GM21528 (cell line): ENCODE results near the gene CDC42BPB.

Experiments used
- ATAC-seq: cut with Tn5 transposase; IDR thresholded peaks from one replicate; pipeline ENCODE4 v1.9.1; 2021; ENCODE audit warnings: mild to moderate bottlenecking, moderate library complexity; ENCODE audit not compliant: unreplicated experiment, low FRiP score

CDC42BPB gene

DNA sequence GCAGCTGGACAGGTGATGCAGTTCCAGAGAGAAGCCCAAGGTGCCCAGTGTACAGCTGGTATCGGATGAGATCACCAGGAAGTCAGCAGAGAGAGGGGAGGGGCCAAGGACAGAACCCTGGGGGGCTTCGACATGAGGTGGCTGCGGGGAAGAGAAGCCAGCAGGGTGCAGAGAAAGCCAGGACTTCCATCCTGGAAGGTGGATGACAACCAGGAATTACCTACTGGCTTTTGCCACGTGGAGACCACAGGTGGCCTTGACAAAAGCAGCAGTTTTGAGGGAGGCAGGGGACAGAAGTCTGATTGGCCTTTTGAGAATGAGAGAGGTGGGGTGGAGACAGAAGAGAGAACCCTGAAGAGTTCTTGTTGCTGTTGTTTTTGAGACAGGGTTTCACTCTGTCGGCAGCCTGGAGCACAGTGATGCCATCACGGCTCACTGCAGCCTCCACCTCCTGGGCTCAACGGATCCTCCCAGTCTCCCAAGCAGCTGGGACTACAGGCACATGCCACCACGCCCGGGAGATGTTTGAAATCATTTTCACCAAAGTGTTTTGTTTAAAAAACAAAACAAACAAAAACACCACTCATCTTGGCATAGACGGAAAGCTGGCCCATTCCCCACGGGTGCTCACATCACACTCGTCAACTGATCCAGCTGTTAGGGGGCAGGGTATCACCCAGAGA is 35.2 kb downstream of the CDC42BPB start:
- ATAC-seq: no peak

DNA sequence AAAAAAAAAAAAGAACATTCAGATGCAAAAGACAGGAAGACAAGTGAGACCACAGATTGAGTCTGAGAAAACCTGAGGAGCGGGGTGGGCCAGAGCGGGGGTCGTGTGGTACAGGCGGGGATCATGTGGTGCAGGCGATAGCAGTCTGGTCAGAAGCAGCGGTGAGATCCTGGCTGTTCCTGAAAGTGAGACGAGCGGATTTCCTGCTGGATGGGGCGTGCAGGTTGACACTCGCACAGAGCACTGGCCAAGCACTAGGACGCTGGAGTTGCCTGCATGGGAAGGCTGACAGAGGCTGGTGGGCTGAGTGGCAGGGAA is 35.7 kb downstream of the CDC42BPB start:
- no peak for ATAC-seq

DNA sequence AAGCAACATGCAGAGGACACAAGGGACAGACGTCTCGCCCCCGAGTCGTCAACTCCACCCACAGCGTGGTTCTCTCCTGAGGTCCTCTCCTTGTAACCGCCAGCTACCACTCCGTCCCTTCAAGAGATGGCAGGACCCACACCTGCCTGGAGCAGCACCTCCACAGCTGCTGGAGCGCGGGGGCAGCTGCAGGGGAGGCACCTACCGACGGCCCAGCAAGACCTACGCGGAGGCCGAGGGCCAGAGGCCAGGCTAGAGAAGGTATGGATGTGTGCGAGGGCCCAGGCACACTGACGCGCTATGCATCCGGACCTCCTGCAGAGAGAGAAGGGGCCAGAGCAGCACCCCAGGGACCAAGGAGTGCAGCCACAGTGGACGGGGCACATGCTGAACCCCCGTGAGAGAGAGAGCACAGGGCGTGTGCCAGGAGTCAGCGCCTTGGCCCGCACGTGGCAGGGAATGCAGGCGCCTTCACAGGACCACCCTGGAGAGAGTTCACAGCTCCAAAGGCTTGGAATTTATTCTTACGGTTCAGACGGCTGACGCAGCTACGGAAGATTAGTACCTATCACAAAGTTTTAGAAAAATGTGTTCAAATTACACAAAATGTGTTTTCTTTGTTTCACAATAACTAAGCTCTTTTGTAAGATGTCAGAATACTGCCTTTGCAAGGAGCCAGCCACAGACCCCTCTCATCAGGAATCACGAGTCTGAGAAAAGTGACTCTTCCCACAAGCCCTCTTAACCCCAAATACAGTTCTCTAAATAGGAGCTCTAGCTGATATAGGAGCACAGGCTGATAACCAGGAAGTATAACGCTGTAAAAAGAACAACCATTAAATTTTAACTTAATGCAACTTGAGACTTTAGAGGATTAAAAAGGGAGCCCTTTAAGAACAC is 36.8 kb downstream of the CDC42BPB start:
- ATAC-seq: no peak

DNA sequence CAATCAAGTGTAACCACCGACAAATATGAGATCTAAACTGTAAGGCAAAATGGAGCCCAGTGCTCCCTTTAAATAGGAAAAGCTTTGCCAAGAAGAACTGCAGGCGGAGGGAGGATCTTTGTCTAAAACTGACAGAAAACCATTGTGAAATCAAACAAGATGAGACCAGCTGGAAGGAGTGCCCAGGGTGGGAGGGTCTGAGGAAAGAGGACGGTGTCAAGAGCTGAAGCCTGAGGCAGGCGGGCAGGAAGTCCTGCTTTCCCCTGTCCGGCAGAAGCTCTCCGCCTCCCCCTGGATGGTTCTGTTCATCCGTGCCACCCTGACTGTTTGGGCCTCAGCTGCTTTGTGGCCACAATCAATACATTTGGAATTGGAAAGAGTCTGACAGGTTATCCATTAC is 37.5 kb downstream of the CDC42BPB start:
- no peak for ATAC-seq

DNA sequence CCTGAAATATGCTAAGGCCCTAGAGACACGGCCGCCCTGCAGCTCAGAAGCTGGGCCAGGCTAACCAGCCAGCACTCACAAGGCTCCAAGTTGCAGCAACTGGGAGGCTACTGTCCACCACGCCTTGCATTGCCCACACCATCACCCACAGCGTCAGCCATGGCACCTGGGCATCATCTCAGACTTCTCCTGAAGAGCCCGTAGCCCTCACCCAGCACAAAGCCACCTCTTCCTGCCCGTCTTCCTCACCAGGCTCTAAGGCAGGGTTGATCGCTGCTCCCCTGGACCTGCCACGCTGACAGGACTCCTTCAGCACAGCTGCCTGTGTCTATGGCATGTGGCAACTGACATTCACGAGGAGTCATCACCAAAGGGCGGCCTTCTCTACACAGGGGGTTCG is 38.1 kb downstream of the CDC42BPB start:
- no peak for ATAC-seq

DNA sequence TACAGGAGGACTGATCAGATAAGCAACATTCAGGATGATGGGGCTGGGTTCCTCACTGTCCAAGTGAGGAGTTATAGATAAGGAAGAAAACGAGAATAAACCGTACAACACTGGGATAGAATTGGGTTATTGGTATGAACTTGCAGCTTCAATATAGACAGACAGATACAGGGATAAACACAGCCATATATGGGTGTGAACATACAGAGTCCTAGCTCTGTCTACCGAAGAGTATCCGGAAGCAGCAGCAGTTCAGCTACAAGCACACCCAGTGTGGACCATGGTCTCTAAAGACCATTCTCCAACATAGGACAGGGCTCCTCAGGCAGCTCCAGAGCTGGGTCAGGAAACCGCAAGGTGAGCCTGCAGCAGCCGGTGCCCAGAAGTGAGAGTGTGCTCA is 40.8 kb downstream of the CDC42BPB start:
- ATAC-seq: no peak

DNA sequence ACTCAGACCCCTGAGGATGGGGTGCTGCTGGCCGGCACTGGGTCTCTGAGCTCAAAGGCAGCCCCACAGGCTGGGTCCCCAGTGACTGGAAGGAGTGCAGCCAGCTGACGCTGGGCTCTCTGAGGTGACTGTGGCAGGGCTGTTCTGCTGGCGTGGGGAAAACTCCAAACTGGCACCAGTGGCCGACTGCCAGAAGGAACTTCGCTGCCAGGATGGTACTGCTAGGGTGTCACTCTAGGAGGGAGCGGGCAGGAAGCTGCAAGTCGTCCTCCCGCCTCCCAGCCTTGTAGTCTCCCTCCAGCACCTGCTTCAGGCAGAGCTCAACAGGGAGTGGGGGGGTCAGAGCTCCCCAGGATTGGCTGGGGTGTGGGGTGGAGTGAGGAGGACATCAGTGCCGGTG is 41.3 kb downstream of the CDC42BPB start:
- no peak for ATAC-seq

DNA sequence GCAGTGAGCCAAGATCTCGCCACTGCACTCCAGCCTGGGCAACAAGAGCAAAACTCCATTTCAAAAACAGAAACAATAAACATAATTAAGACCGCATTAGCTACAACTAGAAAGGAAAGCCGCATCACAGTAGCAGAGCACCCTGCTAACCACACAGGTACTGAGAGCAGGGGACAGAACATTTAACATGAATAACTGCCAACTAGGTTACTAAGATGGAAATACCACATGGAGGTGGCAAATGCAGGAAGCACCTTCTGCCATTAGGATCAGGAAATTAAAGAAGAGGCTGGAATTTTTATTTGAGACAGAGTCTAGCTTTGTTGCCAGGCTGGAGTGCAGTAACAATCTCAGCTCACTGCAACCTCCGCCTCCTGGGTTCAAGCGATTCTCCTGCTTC is 41.9 kb downstream of the CDC42BPB start:
- no peak for ATAC-seq

DNA sequence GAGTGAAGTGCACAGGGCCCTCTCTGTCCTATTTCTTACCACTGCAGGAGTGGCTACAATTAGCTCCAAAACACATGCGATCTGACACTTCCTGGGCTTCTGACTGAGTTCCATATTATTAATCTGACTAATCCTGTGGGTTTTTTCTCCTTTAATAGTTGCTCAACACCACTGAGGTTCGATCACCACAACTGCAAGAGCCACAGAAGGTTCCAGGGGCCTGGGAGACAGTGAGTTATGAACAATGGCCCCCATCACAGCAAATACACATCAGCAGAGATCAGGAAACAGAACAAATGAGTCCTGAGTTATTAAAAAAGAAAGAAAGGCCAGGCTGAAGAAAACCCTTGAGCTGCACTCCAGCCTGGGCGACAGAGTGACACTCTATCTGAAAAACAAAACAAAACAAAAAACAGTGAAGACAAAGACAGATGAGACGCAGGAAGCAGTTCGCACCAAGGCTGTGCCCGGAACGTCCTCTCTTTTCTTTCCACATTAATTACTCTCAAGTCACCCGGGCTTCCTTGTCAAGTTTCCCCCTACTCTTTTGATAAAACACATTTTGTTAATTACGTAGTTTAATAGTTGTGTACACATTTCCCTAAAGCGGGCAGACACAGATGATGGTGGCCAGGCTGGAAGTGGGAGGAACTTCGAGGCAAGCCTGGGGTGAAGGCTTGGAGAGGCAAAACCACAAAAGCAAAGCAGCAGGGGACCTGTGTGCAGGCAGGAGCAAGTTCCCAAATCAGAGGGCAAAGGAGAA is 42.7 kb downstream of the CDC42BPB start:
- no peak for ATAC-seq

DNA sequence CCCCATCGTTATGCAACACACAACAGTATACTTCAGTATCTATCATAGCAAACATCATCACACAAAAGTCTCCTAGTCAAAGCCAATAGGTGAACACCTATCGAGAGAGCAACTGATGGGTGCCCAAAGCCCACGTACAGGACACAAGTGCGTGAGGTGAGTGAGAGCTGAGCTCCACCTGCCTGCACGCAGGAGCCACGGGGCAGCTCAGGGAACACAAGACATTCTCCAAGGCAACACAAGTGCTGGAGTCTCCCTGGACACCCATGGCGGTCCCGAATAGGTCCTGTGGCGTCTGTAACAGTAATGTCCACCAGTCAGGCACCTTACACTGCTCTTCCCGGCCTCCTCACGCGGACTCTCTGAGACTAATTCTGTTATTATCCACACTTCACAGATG is 44.3 kb downstream of the CDC42BPB start:
- no peak for ATAC-seq

DNA sequence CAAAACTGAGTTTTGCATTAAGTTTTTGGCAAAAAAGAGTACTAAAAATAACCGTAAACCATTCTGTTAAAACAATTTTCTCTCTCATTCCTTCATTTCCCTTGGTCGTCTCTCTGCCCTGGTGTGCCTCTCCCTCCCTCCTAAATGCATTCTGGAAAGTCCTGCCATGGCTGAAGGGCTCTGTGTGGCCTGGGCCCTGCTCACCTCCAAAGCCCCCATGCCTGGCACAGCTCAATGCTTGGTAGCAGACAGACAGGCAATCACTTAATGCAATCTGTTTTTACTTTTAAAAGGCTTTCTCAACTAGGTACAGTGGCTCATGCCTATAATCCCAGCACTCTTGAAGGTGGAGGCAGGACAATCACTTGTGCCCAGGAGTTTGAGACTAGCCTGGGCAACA is 47.8 kb downstream of the CDC42BPB start:
- ATAC-seq: no peak

DNA sequence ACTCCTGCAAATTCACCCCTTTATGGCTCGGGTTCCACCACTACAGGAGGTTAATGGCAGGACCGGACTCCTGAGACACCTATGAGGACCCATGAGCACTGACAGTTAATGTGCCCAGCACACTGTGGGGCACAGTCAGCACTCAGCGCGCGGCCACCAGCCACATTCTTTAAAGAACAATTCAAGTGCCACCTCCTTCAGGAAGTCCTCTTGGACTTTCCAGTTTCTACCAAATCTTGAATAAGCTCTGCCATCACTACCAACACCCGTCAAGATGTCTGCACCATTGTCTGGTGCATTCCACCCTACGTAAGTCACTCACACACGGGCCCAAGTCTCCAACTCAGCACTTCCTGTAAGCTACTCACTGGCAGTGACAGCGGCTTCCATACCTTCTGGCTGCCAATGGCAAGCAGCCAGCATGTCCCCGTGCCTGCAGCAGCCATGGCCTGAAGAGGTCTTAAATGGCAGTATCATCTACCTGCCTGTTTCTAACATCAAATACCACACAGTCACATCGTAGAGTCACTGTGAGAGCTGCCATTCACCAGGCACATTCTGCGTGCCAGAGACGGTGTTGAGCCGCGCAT is 48.5 kb downstream of the CDC42BPB start:
- no peak for ATAC-seq

DNA sequence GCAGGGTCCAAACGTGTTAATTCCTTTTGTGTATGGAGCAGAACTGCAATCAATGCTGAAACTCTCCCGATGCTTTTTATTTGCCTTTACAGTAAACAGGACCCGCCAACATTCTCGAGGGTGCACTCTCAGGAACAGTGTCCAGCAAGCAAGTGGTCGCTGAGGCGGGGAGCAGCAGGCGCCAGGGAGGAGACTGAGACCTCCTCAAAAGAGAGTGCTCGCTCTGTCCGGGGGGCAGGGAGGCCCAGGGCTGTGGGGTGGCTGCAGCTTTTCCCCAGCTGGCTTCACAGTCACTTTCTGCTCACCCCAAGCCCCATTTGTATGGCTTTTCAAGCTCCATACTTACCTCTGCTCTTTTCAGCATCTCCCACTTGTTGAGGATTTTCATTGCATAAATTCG is 49.2 kb downstream of the CDC42BPB start:
- no peak for ATAC-seq

DNA sequence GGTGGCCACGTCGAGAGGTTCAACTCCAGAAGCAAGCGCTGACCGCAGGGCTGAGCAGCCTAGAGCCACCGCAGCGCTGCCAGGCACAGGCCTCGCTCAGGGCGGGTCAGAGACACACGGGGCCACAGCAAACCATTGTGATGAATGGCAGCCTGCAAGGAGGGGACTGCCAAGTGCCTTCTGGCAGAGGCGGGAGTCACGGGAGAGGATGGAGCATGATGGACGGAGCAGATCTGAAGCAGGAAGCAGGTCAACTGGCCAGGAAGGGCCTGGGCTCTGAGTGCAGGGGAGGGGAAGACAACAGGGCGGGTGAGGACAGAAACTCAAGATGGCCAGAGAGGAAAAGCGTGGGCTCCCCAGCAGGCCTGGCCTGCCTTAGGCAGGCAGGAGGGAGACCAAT is 49.8 kb downstream of the CDC42BPB start:
- ATAC-seq: no peak

DNA sequence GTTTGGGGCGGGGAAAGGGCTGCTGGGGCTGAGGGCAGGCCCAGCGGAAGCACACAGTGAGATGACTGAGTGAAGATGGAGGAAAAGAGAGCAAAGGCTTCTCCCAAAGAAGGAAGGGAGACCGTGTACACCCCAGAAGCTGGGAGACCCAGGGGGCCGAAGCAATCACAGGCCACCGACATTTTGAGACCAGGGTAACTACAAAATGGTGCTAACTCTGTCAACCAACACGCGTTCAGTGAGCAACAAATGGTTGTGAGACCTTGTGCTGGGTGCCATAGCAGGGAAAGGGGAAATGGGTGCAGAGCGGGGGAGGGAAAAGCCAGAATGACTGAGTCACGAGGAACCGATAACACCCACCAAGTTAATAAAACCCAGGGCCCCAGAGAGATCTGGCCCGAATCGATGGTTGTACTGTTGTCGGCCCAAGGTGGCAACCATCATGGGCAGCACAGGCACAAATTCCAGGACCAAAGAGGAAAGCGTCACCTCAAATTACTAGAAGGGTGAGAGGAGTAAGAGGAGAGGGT is 50.3 kb downstream of the CDC42BPB start:
- ATAC-seq: no peak

DNA sequence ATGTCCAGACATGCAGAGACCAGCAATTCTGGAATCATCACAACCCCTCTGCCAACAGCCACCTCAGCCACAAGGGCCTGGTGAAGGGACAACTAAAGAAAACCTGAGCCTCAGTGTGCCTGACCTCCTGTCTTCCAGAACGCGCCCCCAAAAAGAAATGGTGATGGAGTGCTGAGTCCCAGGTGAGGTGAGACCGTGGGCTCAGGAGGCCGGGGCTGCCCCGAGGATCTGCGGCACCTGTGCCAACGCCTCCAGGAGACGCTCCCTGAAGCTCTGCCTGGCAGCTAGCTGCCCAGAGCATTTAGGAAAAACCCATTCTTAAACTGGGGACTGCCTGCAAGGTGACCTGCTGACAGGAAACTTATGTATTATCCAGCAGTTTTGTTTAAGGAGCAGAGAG is 51.2 kb downstream of the CDC42BPB start:
- ATAC-seq: no peak

DNA sequence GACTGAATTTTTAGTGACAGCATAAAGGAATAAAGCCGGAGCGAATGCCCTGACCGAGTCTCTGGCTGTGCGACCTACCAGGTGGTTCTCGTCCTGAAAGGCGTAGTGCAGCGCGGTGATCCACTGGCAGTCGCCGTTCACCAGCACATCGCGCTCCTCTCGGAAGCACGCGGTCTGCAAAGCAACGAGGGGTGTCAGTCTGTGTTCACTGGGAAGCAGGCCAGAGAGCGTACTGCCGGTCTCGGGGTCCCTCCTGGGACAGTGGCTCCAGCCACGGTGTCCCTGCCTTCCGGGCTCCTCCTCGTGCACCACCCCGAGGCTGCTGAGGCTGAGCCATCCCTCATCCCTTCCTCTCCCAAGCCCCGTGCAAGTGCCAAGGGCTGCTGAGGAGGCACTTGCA is 53.5 kb downstream of the CDC42BPB start:
- no peak for ATAC-seq

DNA sequence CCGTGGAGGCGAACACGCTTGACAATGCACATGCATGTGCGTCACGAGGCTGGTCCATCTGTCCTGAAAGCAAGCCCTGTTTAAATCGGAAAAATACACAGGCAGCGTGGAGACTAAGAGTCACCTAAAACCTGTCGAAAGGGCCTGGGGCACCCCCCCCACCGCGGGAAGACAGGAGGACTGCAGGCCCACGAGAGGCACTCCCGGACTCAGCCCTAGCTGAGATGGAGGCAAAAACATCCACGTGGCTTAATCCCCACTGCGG is 54.1 kb downstream of the CDC42BPB start:
- ATAC-seq: no peak

DNA sequence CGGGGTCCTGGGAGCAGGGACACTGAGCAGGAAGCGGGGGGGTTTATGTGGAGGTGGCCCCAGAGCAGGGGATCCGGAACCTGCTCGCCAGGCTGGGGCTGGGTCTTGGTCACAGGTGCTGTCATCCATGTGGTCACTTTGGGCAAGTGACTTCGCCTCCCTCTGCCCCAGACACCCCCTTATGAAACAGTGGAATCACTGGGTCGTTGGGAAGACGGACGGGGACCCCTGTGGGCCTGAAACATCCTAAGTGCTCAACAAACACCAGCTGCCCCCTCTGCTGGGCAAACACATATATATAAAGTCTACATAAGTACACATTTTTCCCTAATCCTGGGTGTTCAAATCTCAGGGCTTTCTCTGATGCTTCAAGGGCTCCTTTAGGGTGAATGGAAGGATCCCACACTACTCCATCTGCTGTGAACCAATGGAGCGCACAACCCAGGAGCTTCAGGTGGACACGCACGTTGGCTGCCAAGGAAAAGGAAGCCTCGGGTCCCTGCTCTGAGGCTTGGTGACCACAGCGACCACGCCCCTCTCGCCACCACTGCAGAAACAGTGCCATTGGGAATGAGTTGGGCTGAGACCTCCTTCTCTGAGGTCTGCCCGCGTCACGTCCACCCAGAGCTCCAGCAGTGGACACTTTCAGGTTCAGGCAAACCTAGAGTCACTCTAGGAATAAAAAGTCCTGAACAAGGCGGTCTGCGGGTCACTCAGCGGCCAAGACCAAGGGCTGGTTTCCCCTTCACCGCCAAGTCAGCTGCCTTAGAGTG is 54.6 kb downstream of the CDC42BPB start:
- no peak for ATAC-seq

DNA sequence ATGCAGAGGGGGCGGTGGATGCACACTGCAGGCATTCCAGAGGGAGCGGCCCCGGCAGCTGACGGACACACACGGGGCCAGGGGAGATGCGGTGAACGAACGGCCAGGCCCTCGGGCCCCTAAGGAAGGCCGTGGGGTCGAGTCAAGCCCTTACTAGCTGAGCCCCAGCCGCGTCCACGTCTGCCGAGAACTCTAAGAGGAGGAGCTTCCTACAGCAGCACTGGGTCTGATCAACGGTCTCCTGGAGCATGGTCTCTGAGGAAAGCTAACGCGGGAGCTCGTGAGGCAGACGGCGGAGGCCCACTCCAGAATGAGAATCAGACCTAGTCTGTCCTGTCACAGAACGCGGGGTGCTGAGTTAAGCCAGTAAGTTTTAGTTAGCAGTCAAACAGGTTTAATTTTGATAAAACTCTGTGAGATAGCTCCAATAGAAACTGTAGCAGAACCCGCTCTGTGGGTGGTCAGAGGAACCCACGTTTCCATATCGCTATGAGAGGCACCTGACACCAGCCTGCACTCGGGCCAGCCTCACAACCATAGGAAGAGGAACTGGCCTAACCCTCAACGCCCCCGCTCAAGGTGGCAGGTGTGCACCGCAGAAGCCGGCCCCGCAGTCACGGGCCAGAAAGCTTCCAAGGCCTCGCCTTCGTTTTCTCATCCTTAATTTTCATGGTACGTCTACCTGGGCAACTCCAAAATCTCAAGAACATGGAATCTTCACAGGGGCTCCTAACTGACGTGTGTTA is 55.5 kb downstream of the CDC42BPB start:
- ATAC-seq: no peak
